H1 (cell line): Measurements from ENCODE around the gene OPN1SW. TPM values are rescaled to one million over a fixed set of nuclear protein-coding genes. Genes with fewer than 3 reads are reported as not detected.
A peak's percentile ranks its signal among the peaks of the same experiment; 100 is the strongest.

Experiments
- CTCF ChIA-PET: fragments of 300-600 bp; sonication (Branson Sonifier 250); formaldehyde crosslinking; loops from one replicate; lab custom pipeline; 2021; ENCODE audit not compliant: partially characterized antibody; lab: Charles Lee
- POLR2A ChIA-PET: fragments of 300-600 bp; sonication (Branson Sonifier 250); formaldehyde crosslinking; loops from one replicate; lab custom pipeline; 2021; ENCODE audit warnings: inconsistent platforms; ENCODE audit not compliant: partially characterized antibody; lab: Charles Lee
- DNase-seq, 2 experiments: peaks; one replicate each; pipeline versions ENCODE4 v3.0.0 to v3.0.0-alpha.2; 2010 to 2022; ENCODE audit warnings: low spot score in 2 of 2, low read depth in 1 of 2, mixed read lengths in 1 of 2
- FAIRE-seq: peaks from 2 replicates; lab custom pipeline; 2011; peaks lifted over from hg19 to GRCh38; lab: Jason Lieb, UNC
- H2AFZ ChIP-seq: 2 replicates; pipeline ENCODE4 v1.8.1; 2012; ENCODE audit warnings: low read length, inconsistent platforms
- H2AK5ac ChIP-seq: 2 replicates; pipeline ENCODE4 v1.6.1; 2013; ENCODE audit warnings: low read depth, low read length
- H2BK120ac ChIP-seq: replicated peaks from 2 replicates; pipeline ENCODE3; 2013; ENCODE audit warnings: low read depth, low read length, inconsistent platforms
- H2BK12ac ChIP-seq: 2 replicates; pipeline ENCODE4 v1.6.1; 2013; ENCODE audit warnings: low read depth, low read length
- H2BK15ac ChIP-seq: 2 replicates; pipeline ENCODE4 v1.6.1; 2013; ENCODE audit warnings: low read length
- H2BK20ac ChIP-seq: 2 replicates; pipeline ENCODE4 v1.6.1; 2013; ENCODE audit warnings: low read length
- H2BK5ac ChIP-seq: 2 replicates; pipeline ENCODE4 v1.6.1; 2013; ENCODE audit warnings: low read depth, low read length
- H3K14ac ChIP-seq: 2 replicates; pipeline ENCODE4 v1.6.1; 2013; ENCODE audit warnings: inconsistent platforms; ENCODE audit not compliant: insufficient read length
- H3K18ac ChIP-seq: 2 replicates; pipeline ENCODE4 v1.6.1; 2013; ENCODE audit warnings: low read length; ENCODE audit errors: extremely low read depth
- H3K23ac ChIP-seq: 2 replicates; pipeline ENCODE4 v1.6.1; 2013; ENCODE audit warnings: inconsistent platforms; ENCODE audit not compliant: insufficient read length
- H3K23me2 ChIP-seq: 2 replicates; pipeline ENCODE4 v1.6.1; 2013; ENCODE audit warnings: low read depth, low read length
- H3K27ac ChIP-seq: 2 replicates; pipeline ENCODE4 v1.6.1; 2011; ENCODE audit warnings: low read depth, low read length, inconsistent platforms
- H3K27me3 ChIP-seq, 4 experiments: replicated peaks in 1 of 4; 1 replicate in 1 of 4; 2 replicates in 3 of 4; pipeline versions ENCODE4 v1.6.1 to v1.8.1; 2011 to 2013; ENCODE audit warnings: low read length in 3 of 4, mild to moderate bottlenecking in 3 of 4, inconsistent platforms in 2 of 4, mixed read lengths in 2 of 4, moderate library complexity in 1 of 4; ENCODE audit not compliant: control insufficient read depth in 3 of 4, insufficient read depth in 3 of 4; ENCODE audit errors: extremely low read depth in 1 of 4
- H3K36me3 ChIP-seq, 4 experiments: 2 replicates each; pipeline versions ENCODE4 v1.6.1 to v1.8.1; 2011 to 2013; ENCODE audit warnings: mild to moderate bottlenecking in 4 of 4, low read length in 3 of 4, moderate library complexity in 2 of 4, control low read depth in 1 of 4, inconsistent platforms in 1 of 4; ENCODE audit not compliant: insufficient read depth in 4 of 4, control insufficient read depth in 2 of 4
- H3K4ac ChIP-seq: replicated peaks from 2 replicates; pipeline ENCODE3; 2013; ENCODE audit warnings: low read length, low read depth, mixed read lengths, inconsistent platforms; ENCODE audit not compliant: insufficient read length
- H3K4me1 ChIP-seq, 4 experiments: replicated peaks in 1 of 4; 1 replicate in 1 of 4; 2 replicates in 3 of 4; pipeline versions ENCODE4 v1.6.1 to v1.8.1; 2011 to 2013; ENCODE audit warnings: low read length in 3 of 4, inconsistent platforms in 2 of 4, mixed read lengths in 1 of 4; ENCODE audit not compliant: insufficient read depth in 4 of 4, control insufficient read depth in 3 of 4
- H3K4me2 ChIP-seq, 2 experiments: 2 replicates each; pipeline versions ENCODE4 v1.6.1 to v1.8.1; 2011 to 2013; ENCODE audit warnings: low read depth in 2 of 2, low read length in 2 of 2, control low read depth in 1 of 2, inconsistent platforms in 1 of 2, mild to moderate bottlenecking in 1 of 2; ENCODE audit not compliant: insufficient read depth in 1 of 2
- H3K4me3 ChIP-seq, 4 experiments: fragments of 200-600, 300-600 bp in 1 of 4; sonication (generic), shearing (Covaris generic), sonication (Bioruptor Twin) in 1 of 4; 2 replicates each; pipeline versions ENCODE4 v1.5.1 to v1.8.1; 2011 to 2016; ENCODE audit warnings: low read length in 4 of 4, low read depth in 3 of 4, control low read depth in 2 of 4, inconsistent platforms in 2 of 4, mild to moderate bottlenecking in 2 of 4, mixed read lengths in 1 of 4, moderate library complexity in 1 of 4; ENCODE audit not compliant: insufficient read depth in 2 of 4; ENCODE audit errors: extremely low read depth in 1 of 4
- H3K56ac ChIP-seq: replicated peaks from 2 replicates; pipeline ENCODE3; 2013; ENCODE audit warnings: low read depth, mild to moderate bottlenecking, mixed read lengths, low read length, inconsistent platforms; ENCODE audit not compliant: insufficient read length
- H3K79me1 ChIP-seq: 2 replicates; pipeline ENCODE4 v1.6.1; 2013; ENCODE audit warnings: low read depth, low read length, control low read depth
- H3K79me2 ChIP-seq, 2 experiments: 2 replicates each; pipeline versions ENCODE4 v1.6.1 to v1.8.1; 2012 to 2013; ENCODE audit warnings: low read length in 2 of 2, mild to moderate bottlenecking in 2 of 2, inconsistent platforms in 1 of 2; ENCODE audit not compliant: insufficient read depth in 2 of 2, control insufficient read depth in 1 of 2
- H3K9ac ChIP-seq, 4 experiments: replicated peaks in 1 of 4; 1 replicate in 1 of 4; 2 replicates in 3 of 4; pipeline versions ENCODE4 v1.6.1 to v1.8.1; 2011 to 2013; ENCODE audit warnings: low read depth in 3 of 4, low read length in 3 of 4, control low read depth in 2 of 4, mild to moderate bottlenecking in 2 of 4, moderate library complexity in 2 of 4, inconsistent platforms in 1 of 4; ENCODE audit errors: extremely low read depth in 1 of 4
- H3K9me3 ChIP-seq, 2 experiments: 2 replicates each; pipeline versions ENCODE4 v1.6.1 to v1.8.1; 2012 to 2013; ENCODE audit warnings: mild to moderate bottlenecking in 2 of 2, moderate library complexity in 2 of 2, control low read depth in 1 of 2, inconsistent platforms in 1 of 2, low read depth in 1 of 2, low read length in 1 of 2, mixed read lengths in 1 of 2; ENCODE audit not compliant: insufficient read depth in 2 of 2
- H4K20me1 ChIP-seq, 2 experiments: replicated peaks in 1 of 2; 2 replicates each; pipeline versions ENCODE3 to v1.8.1; 2011 to 2013; ENCODE audit warnings: inconsistent platforms in 2 of 2, low read length in 2 of 2, mild to moderate bottlenecking in 1 of 2; ENCODE audit not compliant: insufficient read depth in 2 of 2, control insufficient read depth in 1 of 2
- H4K5ac ChIP-seq: 2 replicates; pipeline ENCODE4 v1.6.1; 2013; ENCODE audit warnings: low read length, low read depth, mixed read lengths, inconsistent platforms; ENCODE audit not compliant: insufficient read length
- H4K8ac ChIP-seq: 2 replicates; pipeline ENCODE4 v1.8.0; 2013; ENCODE audit warnings: mild to moderate bottlenecking, moderate library complexity, low read length, inconsistent platforms; ENCODE audit not compliant: insufficient read depth; ENCODE audit errors: extremely low read depth
- H4K91ac ChIP-seq: replicated peaks from 2 replicates; pipeline ENCODE3; 2013; ENCODE audit warnings: low read length, mixed read lengths, inconsistent platforms; ENCODE audit not compliant: insufficient read length
- MAX ChIP-seq: IDR thresholded peaks from 2 replicates; pipeline ENCODE4 v1.6.1; 2012; ENCODE audit warnings: inconsistent platforms
- USF2 ChIP-seq: IDR thresholded peaks from 2 replicates; pipeline ENCODE4 v1.6.1; 2011; ENCODE audit warnings: low read length, improper control_type of control experiment
- WGBS, 2 experiments: shearing (Covaris generic) in 1 of 2; methylation state at CpG; one replicate each; pipeline versions ENCODE4 v1.1.6 to v1.1.7; 2013 to 2015; ENCODE audit warnings: low lambda C conversion rate in 2 of 2, mixed read lengths in 2 of 2, inconsistent platforms in 1 of 2, low coverage in 1 of 2, missing lambda C conversion rate in 1 of 2; ENCODE audit not compliant: insufficient replicate concordance in 2 of 2, insufficient coverage in 1 of 2, insufficient read length in 1 of 2; ENCODE audit errors: extremely low coverage in 1 of 2, missing lambda C conversion rate in 1 of 2; 5-methylcytosine and 5-hydroxymethylcytosine counted together
- polyA plus RNA-seq, 7 experiments: library from polyadenylated mRNA; depleted of rRNA in 3 of 7; stranded (reverse) in 5 of 7; unstranded in 2 of 7; fragments of >200 nt in 5 of 7; fragments of 200-250 nt in 2 of 7; gene quantifications; 1 replicate in 5 of 7; 2 replicates in 1 of 7; 4 replicates in 1 of 7; pipeline versions ENCODE4 v1.2.1 to v1.2.3, GENCODE V29; 2011 to 2013; ENCODE audit warnings: missing spikeins in 2 of 7, mixed read lengths in 2 of 7
- total RNA-seq: library from RNA; stranded (reverse); fragmentation: NEBNext Ultra II Directional; extraction: Animal tissue kit (Norgen Biotek cat#: 25700); gene quantifications from 2 replicates; pipeline ENCODE4 v1.2.1, GENCODE V29; 2021

Gene OPN1SW
- total and polyA plus RNA-seq, 2 of the 8 experiments (the other 6 are each of a cell fraction or from before 2014, with no cell fraction given) = not detected

GRCh38 chr7:128792471-128793180, 17.0 kb upstream of the OPN1SW start:
- Histone ChIP-seq H3K36me3 (peaks cover 0 to 10% (median 2%) of the 10 kb centered on the region in 4 experiments; a peak in 4 of 8 replicates), H4K8ac (no peak overlapping the region), H3K4ac (no peak overlapping the region), H3K27ac (no peak overlapping the region), H3K79me2 (no peaks in the 10 kb centered on the region), H2BK20ac (no peak overlapping the region), H2BK12ac (no peak overlapping the region), H3K4me3 (peak overlapping the region in 2 of 4 experiments; percentile 73 to 100; a peak in 5 of 8 replicates), H3K27me3 (no peaks in the 10 kb centered on the region; a peak in 1 of 7 replicates), H3K23me2 (peaks cover 8% of the 10 kb centered on the region; the same call in 1 of the 2 replicates), H3K9me3 (no peaks in the 10 kb centered on the region), H2AK5ac (no peak overlapping the region), H3K14ac (no peak overlapping the region), H2BK5ac (no peak overlapping the region), H2BK120ac (no peak overlapping the region), H2AFZ (no peak overlapping the region), H4K91ac (no peak overlapping the region), H2BK15ac (no peak overlapping the region), H3K18ac (no peak overlapping the region), H3K4me2 (peak overlapping the region; percentile 92 to 97), H3K23ac (no peak overlapping the region), H3K9ac (no peak overlapping the region; a peak in 1 of 7 replicates), H3K56ac (no peak overlapping the region), H3K79me1 (no peaks in the 10 kb centered on the region), H4K5ac (no peak overlapping the region), H3K4me1 (peaks cover 6 to 11% (median 8%) of the 10 kb centered on the region in 4 experiments), H4K20me1 (no peaks in the 10 kb centered on the region)
- peak; percentile 57; the same call in 1 of the 2 replicates for TF ChIP-seq MAX
- no peak for TF ChIP-seq USF2
- DNase-seq (no peak), FAIRE-seq (no peak)
- POLR2A ChIA-PET = interaction anchor here (0.9 to 1.2 kb wide), 4 partner anchors 10 to 83 kb away, joined by 3 to 4 read pairs (median 4); no protein-coding TSS in a partner anchor
- WGBS, 2 experiments = 66% methylated on average over 10 of the region's 10 CpGs; no CpG with 5 or more reads in 1 of the 2 experiments
- CTCF ChIA-PET = interaction anchor here (1.3 to 5.8 kb wide), 3 partner anchors 19 to 89 kb away, joined by 3 to 42 read pairs (median 3); no protein-coding TSS in a partner anchor
